Neural cell (in vitro differentiated cells): ENCODE results near the gene HGD.

Experiments used
- CTCF ChIP-seq: fragments of 450-650 bp; IDR thresholded peaks from 2 replicates; pipeline ENCODE4 v1.5.1; 2014; ENCODE audit warnings: antibody characterized with exemption, mild to moderate bottlenecking, moderate library complexity; ENCODE audit not compliant: poor library complexity, severe bottlenecking
- EP300 ChIP-seq: fragments of 450-650 bp; conservative IDR thresholded peaks from 2 replicates; pipeline ENCODE4 v1.6.1; 2014; ENCODE audit warnings: antibody characterized with exemption, mild to moderate bottlenecking, moderate library complexity; ENCODE audit not compliant: poor library complexity, severe bottlenecking
- EZH2 ChIP-seq: fragments of 200-600, 300-800 bp; shearing (Covaris generic), sonication (generic); IDR thresholded peaks from 2 replicates; pipeline ENCODE4 v1.6.1; 2014; ENCODE audit warnings: antibody characterized with exemption, low read length, borderline replicate concordance, mild to moderate bottlenecking; ENCODE audit not compliant: insufficient read depth, poor library complexity, severe bottlenecking
- MXI1 ChIP-seq: fragments of 450-650 bp; conservative IDR thresholded peaks from 2 replicates; pipeline ENCODE4 v1.6.1; 2014; ENCODE audit warnings: antibody characterized with exemption, mild to moderate bottlenecking; ENCODE audit not compliant: poor library complexity, severe bottlenecking
- RAD21 ChIP-seq: fragments of 450-650 bp; conservative IDR thresholded peaks from 2 replicates; pipeline ENCODE4 v1.6.1; 2014; ENCODE audit warnings: antibody characterized with exemption, mild to moderate bottlenecking, moderate library complexity

- no peak for TF ChIP-seq EZH2
- no peak for TF ChIP-seq CTCF
- no peak for TF ChIP-seq EP300
- no peak for TF ChIP-seq RAD21
- no peak for TF ChIP-seq MXI1
Measured at GRCh38 chr3:120683671-120684301, 1.7 kb upstream of the HGD start.
